GM12892 (cell line): ENCODE data around the gene NUAK2.

Source experiments
- POLR2A ChIP-seq: IDR thresholded peaks from 2 replicates; pipeline ENCODE4 v1.6.1; 2011; ENCODE audit warnings: low read depth, low read length, control low read depth
- POLR2AphosphoS5 ChIP-seq: IDR thresholded peaks from 2 replicates; pipeline ENCODE4 v1.6.1; 2011; ENCODE audit warnings: low read depth, low read length, control low read depth
- TAF1 ChIP-seq: IDR thresholded peaks from 2 replicates; pipeline ENCODE4 v1.6.1; 2011; ENCODE audit warnings: low read depth, mild to moderate bottlenecking, control low read depth, low read length, borderline replicate concordance

DNA sequence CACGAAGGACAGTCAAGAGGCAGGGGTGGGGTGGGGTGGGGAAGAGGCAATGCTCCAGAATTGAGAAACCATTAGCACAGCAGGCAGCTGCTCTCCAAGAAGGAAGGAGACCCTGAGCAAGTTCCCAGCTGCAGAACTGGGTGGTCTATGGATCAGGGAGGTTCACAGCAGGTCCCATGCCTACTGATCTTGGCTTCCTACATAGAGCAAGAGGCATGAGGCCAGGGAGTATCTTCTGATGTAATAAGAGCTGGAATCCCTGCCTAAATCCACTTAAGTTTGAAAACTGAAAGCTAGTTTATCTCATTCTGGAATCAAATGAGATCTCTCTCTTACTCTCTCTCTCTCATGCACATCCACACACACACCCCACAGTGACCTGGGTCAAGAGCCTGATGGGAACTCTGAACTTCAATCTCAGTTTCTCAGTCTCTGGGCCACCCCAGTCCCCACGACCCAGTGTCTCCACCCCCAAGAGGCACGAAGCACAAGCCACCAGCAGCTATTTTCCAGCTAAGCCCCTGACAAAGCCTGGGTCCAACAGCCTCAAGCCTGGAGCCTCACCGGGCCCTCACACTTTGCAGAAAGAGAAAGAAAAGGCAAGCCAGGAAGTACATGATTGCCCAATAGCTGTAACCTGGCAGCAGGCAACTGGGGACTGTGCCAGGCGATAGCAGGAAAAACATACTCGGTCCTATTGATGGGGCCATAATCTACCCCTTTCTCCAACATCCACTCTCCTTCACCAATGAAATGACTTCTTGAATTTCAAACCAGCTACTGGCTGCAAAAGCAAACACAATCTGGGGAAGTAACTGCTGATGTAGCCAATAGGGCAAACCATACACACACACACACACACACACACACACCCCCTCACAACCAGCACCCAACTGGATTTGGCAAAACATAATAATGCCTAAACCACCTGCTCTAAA lies 2.2 kb downstream of the NUAK2 start:
- TF ChIP-seq POLR2AphosphoS5, result no peak
- no peak for TF ChIP-seq POLR2A
- TF ChIP-seq TAF1, result no peak
